GM18502 (cell line): ENCODE data around the gene NEK10.
"Not testable (repeated sequence)": the region's sequence is repeated elsewhere in the genome, so short reads cannot be mapped to it uniquely, and the experiment has no call there.

Source experiments
- ATAC-seq: cut with Tn5 transposase; IDR thresholded peaks from one replicate; pipeline ENCODE4 v1.9.1; 2021; ENCODE audit warnings: mild to moderate bottlenecking; ENCODE audit not compliant: unreplicated experiment, poor library complexity

The NEK10 gene

GRCh38 chr3:27317096-27317495, 52.1 kb downstream of the NEK10 start:
- ATAC-seq: no peak

- no peak for ATAC-seq
Observed at GRCh38 chr3:27315003-27315402, 54.2 kb downstream of the NEK10 start.

- ATAC-seq: peak; percentile 94
Observed at GRCh38 chr3:27312044-27312668, 57.0 kb downstream of the NEK10 start.

GRCh38 chr3:27311400-27311799, 57.8 kb downstream of the NEK10 start:
- no peak for ATAC-seq

GRCh38 chr3:27310688-27311087, 58.5 kb downstream of the NEK10 start:
- no peak for ATAC-seq

- ATAC-seq: no peak
Observed at GRCh38 chr3:27307566-27307965, 61.6 kb downstream of the NEK10 start.

- no peak for ATAC-seq
Observed at GRCh38 chr3:27302891-27303290, 66.3 kb downstream of the NEK10 start.

GRCh38 chr3:27298981-27299380, 70.2 kb downstream of the NEK10 start:
- ATAC-seq: not testable (repeated sequence)

- no peak for ATAC-seq
Observed at GRCh38 chr3:27293939-27294338, 75.2 kb downstream of the NEK10 start.

- ATAC-seq: no peak
Observed at GRCh38 chr3:27290760-27291159, 78.4 kb downstream of the NEK10 start.

- ATAC-seq: no peak
Observed at GRCh38 chr3:27289769-27290413, 79.3 kb downstream of the NEK10 start.

- ATAC-seq: no peak
Observed at GRCh38 chr3:27287052-27287451, 82.1 kb downstream of the NEK10 start.

- ATAC-seq: not testable (repeated sequence)
Observed at GRCh38 chr3:27286467-27286866, 82.7 kb downstream of the NEK10 start.

GRCh38 chr3:27285668-27286067, 83.5 kb downstream of the NEK10 start:
- ATAC-seq: no peak

GRCh38 chr3:27281671-27282150, 87.5 kb downstream of the NEK10 start:
- no peak for ATAC-seq

- no peak for ATAC-seq
Observed at GRCh38 chr3:27279123-27279522, 90.1 kb downstream of the NEK10 start.

- ATAC-seq: no peak
Observed at GRCh38 chr3:27278383-27279055, 90.7 kb downstream of the NEK10 start.

GRCh38 chr3:27275441-27275990, 93.7 kb downstream of the NEK10 start:
- no peak for ATAC-seq

- ATAC-seq: no peak
Observed at GRCh38 chr3:27271890-27272289, 97.3 kb downstream of the NEK10 start.

GRCh38 chr3:27254896-27255295, 114.3 kb downstream of the NEK10 start:
- ATAC-seq: no peak

GRCh38 chr3:27253831-27254230, 115.4 kb downstream of the NEK10 start:
- ATAC-seq: peak; percentile 74
